H1 (cell line): ENCODE data around the gene ATP2B1. TPM values are rescaled to one million over a fixed set of nuclear protein-coding genes. Genes with fewer than 3 reads are reported as not detected.

ENCODE experiments used
- CBX5 ChIP-seq: fragments of 300-800, 300-1000 bp; sonication (generic); IDR thresholded peaks from 2 replicates; pipeline ENCODE4 v1.7.1; 2016; ENCODE audit warnings: antibody characterized with exemption, low read length, low read depth
- CREB1 ChIP-seq: IDR thresholded peaks from 2 replicates; pipeline ENCODE4 v1.6.1; 2012; ENCODE audit warnings: inconsistent platforms
- HDAC2 ChIP-seq, 2 experiments: fragments of 300-600 bp in 1 of 2; sonication (generic) in 1 of 2; IDR thresholded peaks; 2 replicates each; pipeline ENCODE4 v1.6.1; 2011 to 2012; ENCODE audit warnings: low read depth in 2 of 2, low read length in 2 of 2, mild to moderate bottlenecking in 2 of 2, moderate library complexity in 2 of 2, borderline replicate concordance in 1 of 2, inconsistent platforms in 1 of 2
- POU5F1 ChIP-seq: IDR thresholded peaks from 2 replicates; pipeline ENCODE4 v1.6.1; 2011; ENCODE audit warnings: low read depth, mild to moderate bottlenecking, low read length, moderate library complexity
- RAD21 ChIP-seq, 2 experiments: IDR thresholded peaks in 1 of 2; conservative IDR thresholded peaks in 1 of 2; 2 replicates each; pipeline ENCODE4 v1.6.1; 2011; ENCODE audit warnings: low read depth in 2 of 2, low read length in 2 of 2, improper control_type of control experiment in 1 of 2, inconsistent platforms in 1 of 2, mild to moderate bottlenecking in 1 of 2, moderate library complexity in 1 of 2
- RFX5 ChIP-seq: IDR thresholded peaks from 2 replicates; pipeline ENCODE4 v1.6.1; 2011; ENCODE audit warnings: low read depth, low read length, improper control_type of control experiment, borderline replicate concordance
- SAP30 ChIP-seq: fragments of 300-600 bp; sonication (generic); IDR thresholded peaks from 2 replicates; pipeline ENCODE4 v1.7.1; 2012; ENCODE audit warnings: low read length, moderate library complexity, mild to moderate bottlenecking, inconsistent platforms; ENCODE audit not compliant: insufficient read depth, insufficient replicate concordance
- TAF1 ChIP-seq: IDR thresholded peaks from 2 replicates; pipeline ENCODE4 v1.6.1; 2011; ENCODE audit warnings: mild to moderate bottlenecking, low read depth, low read length
- polyA plus RNA-seq, 7 experiments: library from polyadenylated mRNA; depleted of rRNA in 3 of 7; stranded (reverse) in 5 of 7; unstranded in 2 of 7; fragments of >200 nt in 5 of 7; fragments of 200-250 nt in 2 of 7; gene quantifications; 1 replicate in 5 of 7; 2 replicates in 1 of 7; 4 replicates in 1 of 7; pipeline versions ENCODE4 v1.2.1 to v1.2.3, GENCODE V29; 2011 to 2013; ENCODE audit warnings: missing spikeins in 2 of 7, mixed read lengths in 2 of 7
- total RNA-seq: library from RNA; stranded (reverse); fragmentation: NEBNext Ultra II Directional; extraction: Animal tissue kit (Norgen Biotek cat#: 25700); gene quantifications from 2 replicates; pipeline ENCODE4 v1.2.1, GENCODE V29; 2021

Gene ATP2B1
- total and polyA plus RNA-seq, 2 of the 8 experiments (the other 6 are each of a cell fraction or from before 2014, with no cell fraction given): 4.3 to 32.0 TPM

DNA sequence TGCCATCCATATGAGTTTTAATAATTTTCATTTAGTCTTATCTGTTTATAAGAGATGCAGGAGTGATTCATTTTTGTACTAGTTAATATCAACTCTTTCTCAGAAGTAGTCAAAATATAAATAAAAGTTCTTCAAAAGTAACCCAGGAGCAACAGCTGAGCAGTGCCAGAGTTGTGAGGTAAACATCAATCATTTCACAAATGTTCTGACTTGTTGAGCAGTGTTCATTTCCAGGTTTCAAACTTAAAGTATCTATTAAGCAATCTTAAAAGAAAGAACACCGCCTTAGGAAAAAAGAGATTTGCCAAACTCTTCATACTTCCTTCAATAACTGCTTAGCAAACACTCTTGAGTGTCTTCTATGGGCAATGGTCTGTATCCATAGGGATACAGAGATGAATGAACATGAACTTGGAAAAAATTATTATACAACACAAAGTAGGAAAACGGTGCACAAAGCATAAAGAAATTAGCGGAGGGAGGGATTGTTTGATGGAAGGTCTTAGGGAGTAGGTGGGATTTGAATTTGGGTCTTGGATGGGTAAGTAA, 140.9 kb downstream of the ATP2B1 start (continued):
- TF ChIP-seq SAP30: no peak
- TF ChIP-seq POU5F1: no peak
- TF ChIP-seq TAF1: no peak
- TF ChIP-seq RAD21 (IDR thresholded peaks at IDR 0.05 in 1 of 2, conservative IDR thresholded peaks at IDR 0.05 in 1 of 2; ENCODE audit: low read depth in 2 of 2, low read length in 2 of 2): no peak
- TF ChIP-seq HDAC2 (IDR thresholded peaks at IDR 0.05; ENCODE audit: borderline replicate concordance in 1 of 2, low read depth in 2 of 2, low read length in 2 of 2): no peak
- TF ChIP-seq RFX5: no peak
- no peak for TF ChIP-seq CBX5
- no peak for TF ChIP-seq CREB1
- TF ChIP-seq, all 59 proteins: peak for 0
